Neural cell (in vitro differentiated cells): ENCODE measurements around the gene CLPSL2. TPM values are rescaled to one million over a fixed set of nuclear protein-coding genes. Genes with fewer than 3 reads are reported as not detected.

Experiments
- H2AFZ ChIP-seq: fragments of 200-600, 300-800 bp; sonication (generic), shearing (Covaris generic); 2 replicates; pipeline ENCODE4 v1.6.0; 2014; ENCODE audit warnings: low read depth, mild to moderate bottlenecking, antibody characterized with exemption, low read length, moderate library complexity
- H3F3A ChIP-seq: fragments of 200-600 bp; shearing (Covaris generic); 2 replicates; pipeline ENCODE4 v1.6.1; 2016; ENCODE audit warnings: mild to moderate bottlenecking, moderate library complexity, mixed read lengths, antibody characterized with exemption, low read length; ENCODE audit not compliant: insufficient read depth, poor library complexity, severe bottlenecking
- H3K27ac ChIP-seq: fragments of 200-600, 300-800 bp; sonication (generic), shearing (Covaris generic); 2 replicates; pipeline ENCODE4 v1.5.1; 2014; ENCODE audit warnings: mild to moderate bottlenecking, low read length, moderate library complexity
- H3K27me3 ChIP-seq: fragments of 300-800, 200-600 bp; sonication (generic), shearing (Covaris generic); 2 replicates; pipeline ENCODE4 v1.6.0; 2014; ENCODE audit warnings: mild to moderate bottlenecking, low read depth, low read length, moderate library complexity; ENCODE audit not compliant: insufficient read depth
- H3K36me3 ChIP-seq: fragments of 300-800, 200-600 bp; sonication (generic), shearing (Covaris generic); 2 replicates; pipeline ENCODE4 v1.5.1; 2014; ENCODE audit warnings: mild to moderate bottlenecking, antibody characterized with exemption, low read length, moderate library complexity; ENCODE audit not compliant: insufficient read depth
- H3K4me2 ChIP-seq: fragments of 300-800, 200-600 bp; sonication (generic), shearing (Covaris generic); 2 replicates; pipeline ENCODE4 v1.6.0; 2014; ENCODE audit warnings: mild to moderate bottlenecking, low read length
- H3K4me3 ChIP-seq: fragments of 300-800, 200-600 bp; sonication (generic), shearing (Covaris generic); 2 replicates; pipeline ENCODE4 v1.5.1; 2014; ENCODE audit warnings: mild to moderate bottlenecking, low read length, moderate library complexity
- H3K79me2 ChIP-seq: fragments of 200-600 bp; shearing (Covaris generic); replicated peaks from 2 replicates; pipeline ENCODE4 v1.6.0; 2014; ENCODE audit warnings: mild to moderate bottlenecking, low read length, moderate library complexity; ENCODE audit not compliant: insufficient read depth
- H3K9ac ChIP-seq: fragments of 300-800, 200-600 bp; sonication (generic), shearing (Covaris generic); 2 replicates; pipeline ENCODE4 v1.6.1; 2016; ENCODE audit warnings: mild to moderate bottlenecking, low read length, mixed read lengths
- H3K9me2 ChIP-seq: fragments of 200-600 bp; shearing (Covaris generic); 2 replicates; pipeline ENCODE4 v1.6.1; 2016; ENCODE audit warnings: mild to moderate bottlenecking, low read length, mixed read lengths; ENCODE audit not compliant: insufficient read depth
- H3K9me3 ChIP-seq: fragments of 200-600, 300-800 bp; sonication (generic), shearing (Covaris generic); 2 replicates; pipeline ENCODE4 v1.6.1; 2016; ENCODE audit warnings: mild to moderate bottlenecking, mixed run types, low read length, moderate library complexity, mixed read lengths
- H4K20me1 ChIP-seq: fragments of 200-600 bp; shearing (Covaris generic); 2 replicates; pipeline ENCODE4 v1.6.1; 2016; ENCODE audit warnings: mild to moderate bottlenecking, mixed run types; ENCODE audit not compliant: insufficient read depth
- CTCF ChIP-seq: fragments of 450-650 bp; IDR thresholded peaks from 2 replicates; pipeline ENCODE4 v1.5.1; 2014; ENCODE audit warnings: antibody characterized with exemption, mild to moderate bottlenecking, moderate library complexity; ENCODE audit not compliant: poor library complexity, severe bottlenecking
- EP300 ChIP-seq: fragments of 450-650 bp; conservative IDR thresholded peaks from 2 replicates; pipeline ENCODE4 v1.6.1; 2014; ENCODE audit warnings: antibody characterized with exemption, mild to moderate bottlenecking, moderate library complexity; ENCODE audit not compliant: poor library complexity, severe bottlenecking
- EZH2 ChIP-seq: fragments of 200-600, 300-800 bp; shearing (Covaris generic), sonication (generic); IDR thresholded peaks from 2 replicates; pipeline ENCODE4 v1.6.1; 2014; ENCODE audit warnings: antibody characterized with exemption, low read length, borderline replicate concordance, mild to moderate bottlenecking; ENCODE audit not compliant: insufficient read depth, poor library complexity, severe bottlenecking
- MXI1 ChIP-seq: fragments of 450-650 bp; conservative IDR thresholded peaks from 2 replicates; pipeline ENCODE4 v1.6.1; 2014; ENCODE audit warnings: antibody characterized with exemption, mild to moderate bottlenecking; ENCODE audit not compliant: poor library complexity, severe bottlenecking
- POLR2AphosphoS5 ChIP-seq: IDR thresholded peaks from 2 replicates; pipeline ENCODE4 v1.6.1; 2012
- RAD21 ChIP-seq: fragments of 450-650 bp; conservative IDR thresholded peaks from 2 replicates; pipeline ENCODE4 v1.6.1; 2014; ENCODE audit warnings: antibody characterized with exemption, mild to moderate bottlenecking, moderate library complexity
- REST ChIP-seq: IDR thresholded peaks from 2 replicates; pipeline ENCODE4 v1.6.1; 2012; ENCODE audit warnings: borderline replicate concordance
- SMC3 ChIP-seq: fragments of 450-650 bp; conservative IDR thresholded peaks from 2 replicates; pipeline ENCODE4 v1.6.1; 2014; ENCODE audit warnings: antibody characterized with exemption, mild to moderate bottlenecking, moderate library complexity; ENCODE audit not compliant: poor library complexity
- TAF1 ChIP-seq: IDR thresholded peaks from 2 replicates; pipeline ENCODE4 v1.6.1; 2012; ENCODE audit warnings: low read depth
- polyA plus RNA-seq: library from polyadenylated mRNA; depleted of rRNA; stranded (reverse); fragments of >200 nt; gene quantifications from 2 replicates; pipeline ENCODE4 v1.2.3, GENCODE V29; 2014

CLPSL2 gene
- polyA plus RNA-seq, 1 donor from 2014 or later: not detected

GRCh38 chr6:35775031-35775430 lies 1.4 kb upstream of the CLPSL2 start:
- H3K9me2 ChIP-seq: no peaks in the 10 kb centered on the region
- H3K4me3 ChIP-seq: no peak overlapping the region
- no peak overlapping the region for H3K27ac ChIP-seq
- H3K79me2 ChIP-seq: no peaks in the 10 kb centered on the region
- peaks cover 17% of the 10 kb centered on the region for H3K27me3 ChIP-seq
- no peak overlapping the region for H3K4me2 ChIP-seq
- no peaks in the 10 kb centered on the region for H3K36me3 ChIP-seq
- TF ChIP-seq SMC3: no peak
- no peak for TF ChIP-seq MXI1
- TF ChIP-seq TAF1: no peak
- no peak for TF ChIP-seq RAD21
- no peak for TF ChIP-seq EP300
- no peak for TF ChIP-seq CTCF
- TF ChIP-seq EZH2: no peak
- no peaks in the 10 kb centered on the region for H3F3A ChIP-seq
- H2AFZ ChIP-seq: no peak overlapping the region
- no peak overlapping the region for H3K9ac ChIP-seq
- no peaks in the 10 kb centered on the region for H4K20me1 ChIP-seq
- H3K9me3 ChIP-seq: no peaks in the 10 kb centered on the region

- Histone ChIP-seq H4K20me1 (no peaks in the 10 kb centered on the region), H3F3A (no peaks in the 10 kb centered on the region), H3K4me3 (no peak overlapping the region), H3K4me2 (no peak overlapping the region), H3K9me3 (no peaks in the 10 kb centered on the region), H3K27ac (no peak overlapping the region), H3K27me3 (peaks cover 17% of the 10 kb centered on the region), H3K9ac (no peak overlapping the region), H3K79me2 (no peaks in the 10 kb centered on the region), H3K36me3 (no peaks in the 10 kb centered on the region), H3K9me2 (no peaks in the 10 kb centered on the region), H2AFZ (no peak overlapping the region)
- no peak for TF ChIP-seq EP300
- no peak for TF ChIP-seq EZH2
- TF ChIP-seq TAF1: no peak
- TF ChIP-seq MXI1: no peak
- TF ChIP-seq SMC3: no peak
- no peak for TF ChIP-seq CTCF
- TF ChIP-seq REST: no peak
- no peak for TF ChIP-seq RAD21
- TF ChIP-seq POLR2AphosphoS5: no peak
Observed at GRCh38 chr6:35777356-35778102, 1.1 kb downstream of the CLPSL2 start.
